Caco-2 (cell line): ENCODE data around the gene ATXN2L. TPM values are rescaled to one million over a fixed set of nuclear protein-coding genes. Genes with fewer than 3 reads are reported as not detected.

Source experiments
- BruUV-seq: library from RNA; stranded (reverse); fragments of 400-500 nt; replicated peaks from 2 replicates; lab custom pipeline; 2021; lab: Mats Ljungman, UMichigan
- CTCF ChIA-PET: fragments of 300-600 bp; sonication (Branson Sonifier 250); formaldehyde crosslinking; loops from one replicate; lab custom pipeline; 2022; ENCODE audit warnings: antibody characterized with exemption; lab: Charles Lee
- POLR2A ChIA-PET: fragments of 300-600 bp; sonication (Branson Sonifier 250); formaldehyde crosslinking; loops from one replicate; lab custom pipeline; 2022; ENCODE audit warnings: antibody characterized with exemption; lab: Charles Lee
- DNase-seq, 2 experiments: peaks; one replicate each; pipeline versions ENCODE4 v3.0.0 to v3.0.0-alpha.2; 2020 to 2022
- H3K27me3 ChIP-seq: replicated peaks from 2 replicates; pipeline ENCODE4 v1.6.0; 2011; ENCODE audit warnings: low read length; ENCODE audit not compliant: control insufficient read depth, insufficient read depth
- H3K36me3 ChIP-seq: 2 replicates; pipeline ENCODE4 v1.5.1; 2011; ENCODE audit warnings: low read length; ENCODE audit not compliant: control insufficient read depth, insufficient read depth
- H3K4me1 ChIP-seq: fragments of 250-450 bp; sonication (Bioruptor Pico); 2 replicates; pipeline ENCODE4 v1.5.1; 2020; ENCODE audit warnings: mild to moderate bottlenecking
- H3K4me3 ChIP-seq: 2 replicates; pipeline ENCODE4 v1.5.1; 2011; ENCODE audit warnings: low read depth, mild to moderate bottlenecking, control low read depth, low read length
- H3K9me3 ChIP-seq: fragments of 250-450 bp; sonication (Bioruptor Pico); 2 replicates; pipeline ENCODE4 v1.5.1; 2020; ENCODE audit warnings: mild to moderate bottlenecking, moderate library complexity
- H3K27ac Mint-ChIP-seq: one replicate; pipeline ENCODE4 v1.8.0; 2022; ENCODE audit warnings: mixed read lengths; ENCODE audit not compliant: unreplicated experiment
- H3K27me3 Mint-ChIP-seq: one replicate; pipeline ENCODE4 v1.8.0; 2022; ENCODE audit warnings: mixed read lengths; ENCODE audit not compliant: insufficient read depth, unreplicated experiment
- H3K36me3 Mint-ChIP-seq: one replicate; pipeline ENCODE4 v1.8.0; 2022; ENCODE audit warnings: mild to moderate bottlenecking, mixed read lengths; ENCODE audit not compliant: insufficient read depth, unreplicated experiment
- H3K4me1 Mint-ChIP-seq: one replicate; pipeline ENCODE4 v1.8.0; 2022; ENCODE audit warnings: low read depth, mixed read lengths; ENCODE audit not compliant: unreplicated experiment
- H3K4me3 Mint-ChIP-seq: one replicate; pipeline ENCODE4 v1.8.0; 2022; ENCODE audit warnings: mild to moderate bottlenecking, moderate library complexity, mixed read lengths; ENCODE audit not compliant: unreplicated experiment
- H3K9me3 Mint-ChIP-seq: one replicate; pipeline ENCODE4 v1.8.0; 2022; ENCODE audit warnings: mixed read lengths; ENCODE audit not compliant: unreplicated experiment
- CTCF ChIP-seq, 2 experiments: fragments of 200-600 bp in 1 of 2; IDR thresholded peaks; 1 replicate in 1 of 2; 2 replicates in 1 of 2; pipeline versions ENCODE4 v1.5.1 to v1.8.0; 2011 to 2022; ENCODE audit warnings: antibody characterized with exemption in 1 of 2, control low read depth in 1 of 2, inconsistent platforms in 1 of 2, low read depth in 1 of 2, low read length in 1 of 2, mild to moderate bottlenecking in 1 of 2, moderate library complexity in 1 of 2; ENCODE audit not compliant: insufficient read depth in 1 of 2, severe bottlenecking in 1 of 2, unreplicated experiment in 1 of 2
- intact Hi-C: fragments of 100-400 bp; cut with micrococcal nuclease; formaldehyde crosslinking; loops from one replicate; pipeline ENCODE4 v1.10.0; 2022; ENCODE audit not compliant: unreplicated experiment
- total RNA-seq: library from RNA; stranded (reverse); gene quantifications from 2 replicates; pipeline ENCODE4 v1.2.3, GENCODE V29; 2022

The ATXN2L gene
- total RNA-seq, 1 experiment from 2014 or later, result 352 TPM

GRCh38 chr16:28878083-28878926 is 55.5 kb downstream of the ATXN2L start, which contains the start of gene ATP2A1:
ATP2A1 (plus strand) TSS chr16:28878488; CDS start chr16:28878672, 184 bp downstream.
- Mint-ChIP-seq H3K4me3 (peak within 1 kb of the TSS; percentile 89), H3K36me3 (peaks cover 40% of the 10 kb centered on the region), H3K27me3 (no peaks in the 10 kb centered on the region), H3K9me3 (no peaks in the 10 kb centered on the region), H3K4me1 (no peaks in the 10 kb centered on the region), H3K27ac (peak within 1 kb of the TSS; percentile 80)
- BruUV-seq, result no TSS peak
- Histone ChIP-seq H3K27me3 (no peaks in the 10 kb centered on the region), H3K9me3 (no peaks in the 10 kb centered on the region), H3K4me3 (peak within 1 kb of the TSS; percentile 63), H3K36me3 (peaks cover 2% of the 10 kb centered on the region; the same call in 1 of the 2 replicates), H3K4me1 (peaks cover 5% of the 10 kb centered on the region; the same call in 1 of the 2 replicates)
- TF ChIP-seq CTCF (IDR thresholded peaks at IDR 0.05; ENCODE audit: insufficient read depth in 1 of 2, low read depth in 1 of 2, low read length in 1 of 2, severe bottlenecking in 1 of 2, unreplicated experiment in 1 of 2), result no peak
- intact Hi-C loops, result no loop called here
- CTCF ChIA-PET, result interaction anchor here (2.0 kb wide), 1 partner anchor 67 kb away, joined by 6 read pairs; no protein-coding TSS in a partner anchor
- POLR2A ChIA-PET, result interaction anchor here (2.1 kb wide), 1 partner anchor 15 kb away, joined by 6 read pairs; the partner anchor contains the start of gene SH2B1
- no peak for DNase-seq

- ChIA-PET POLR2A (interaction anchor here (1.3 to 2.1 kb wide), 2 partner anchors 16 to 33 kb away, joined by 3 to 6 read pairs; partner anchors contain the start of genes SH2B1 and TUFM), CTCF (interaction anchor here (1.4 to 2.0 kb wide), 2 partner anchors 16 to 66 kb away, joined by 3 to 6 read pairs; no protein-coding TSS in a partner anchor)
- Mint-ChIP-seq H3K27ac (peak overlapping the region; percentile 80), H3K36me3 (peaks cover 30% of the 10 kb centered on the region), H3K4me1 (no peaks in the 10 kb centered on the region), H3K9me3 (no peaks in the 10 kb centered on the region), H3K4me3 (peak overlapping the region; percentile 89), H3K27me3 (no peaks in the 10 kb centered on the region)
- intact Hi-C loops, result loop anchor here (1.0 kb wide), 1 partner anchor 16 kb away; the partner anchor contains the start of gene SH2B1
- Histone ChIP-seq H3K9me3 (no peaks in the 10 kb centered on the region), H3K36me3 (peaks cover 1% of the 10 kb centered on the region; the same call in 1 of the 2 replicates), H3K4me1 (peaks cover 5% of the 10 kb centered on the region; the same call in 1 of the 2 replicates), H3K27me3 (no peaks in the 10 kb centered on the region), H3K4me3 (peak overlapping the region; percentile 63)
- no peak for DNase-seq
- no peak for TF ChIP-seq CTCF (IDR thresholded peaks at IDR 0.05; ENCODE audit: insufficient read depth in 1 of 2, low read depth in 1 of 2, low read length in 1 of 2, severe bottlenecking in 1 of 2, unreplicated experiment in 1 of 2)
- BruUV-seq, result no TSS peak
Measured at GRCh38 chr16:28879261-28879840, 56.6 kb downstream of the ATXN2L start.
